HepG2 (cell line): ENCODE data around the gene CES2. TPM values are rescaled to one million over a fixed set of nuclear protein-coding genes. Genes with fewer than 3 reads are reported as not detected.
A peak's percentile ranks its signal among the peaks of the same experiment; 100 is the strongest.

Experiments
- CENPX ChIP-seq: sonication (generic); formaldehyde crosslinking; IDR thresholded peaks from 2 replicates; pipeline ENCODE4 v1.9.0; 2021; ENCODE audit warnings: mild to moderate bottlenecking, missing genetic modification reagents, moderate library complexity
- DMAP1 ChIP-seq: IDR thresholded peaks from 2 replicates; pipeline ENCODE4 v1.6.1; 2016
- DNMT3B ChIP-seq: conservative IDR thresholded peaks from 2 replicates; pipeline ENCODE4 v1.6.1; 2016; ENCODE audit warnings: missing biosample characterization, control low read depth
- JARID2 ChIP-seq: sonication (generic); formaldehyde crosslinking; IDR thresholded peaks from 2 replicates; pipeline ENCODE4 v1.8.1; 2023; ENCODE audit warnings: missing genetic modification reagents, inconsistent platforms; ENCODE audit not compliant: insufficient replicate concordance
- JDP2 ChIP-seq: sonication (generic); formaldehyde crosslinking; IDR thresholded peaks from 2 replicates; pipeline ENCODE4 v1.8.1; 2022; ENCODE audit warnings: missing genetic modification reagents, borderline replicate concordance
- MAFF ChIP-seq: IDR thresholded peaks from 2 replicates; pipeline ENCODE4 v1.6.1; 2011; ENCODE audit warnings: low read depth, low read length, improper control_type of control experiment
- NFATC3 ChIP-seq: sonication (generic); formaldehyde crosslinking; IDR thresholded peaks from 2 replicates; pipeline ENCODE4 v1.5.1; 2020; ENCODE audit warnings: mild to moderate bottlenecking, missing genetic modification reagents
- NFE2L1 ChIP-seq: sonication (generic); formaldehyde crosslinking; IDR thresholded peaks from 2 replicates; pipeline ENCODE4 v1.4.0; 2020; ENCODE audit warnings: missing genetic modification reagents, mild to moderate bottlenecking, borderline replicate concordance
- RAD21 ChIP-seq: fragments of 450-650 bp; formaldehyde crosslinking; IDR thresholded peaks from 2 replicates; pipeline ENCODE4 v1.5.0; 2020; ENCODE audit warnings: mild to moderate bottlenecking
- SAP130 ChIP-seq: IDR thresholded peaks from 2 replicates; pipeline ENCODE4 v1.6.1; 2016; ENCODE audit warnings: low read depth
- SMAD9 ChIP-seq: sonication (generic); formaldehyde crosslinking; IDR thresholded peaks from 2 replicates; pipeline ENCODE4 v1.5.1; 2020; ENCODE audit warnings: mild to moderate bottlenecking, missing genetic modification reagents
- TGIF2 ChIP-seq: IDR thresholded peaks from 2 replicates; pipeline ENCODE4 v1.6.1; 2016; ENCODE audit warnings: control low read depth, missing compliant biosample characterization
- U2AF1 ChIP-seq: fragments of 200-400 bp; formaldehyde crosslinking; optimal IDR thresholded peaks from 2 replicates; pipeline ENCODE3; 2017; ENCODE audit warnings: mild to moderate bottlenecking, low read depth, low read length
- ZNF124 ChIP-seq: sonication (generic); formaldehyde crosslinking; IDR thresholded peaks from 2 replicates; pipeline ENCODE4 v1.4.0; 2020; ENCODE audit warnings: missing genetic modification reagents
- ZNF136 ChIP-seq: sonication (generic); formaldehyde crosslinking; IDR thresholded peaks from 2 replicates; pipeline ENCODE4 v1.8.1; 2022; ENCODE audit warnings: low read depth, mild to moderate bottlenecking, moderate library complexity, missing genetic modification reagents
- ZNF234 ChIP-seq: sonication (generic); formaldehyde crosslinking; conservative IDR thresholded peaks from 2 replicates; pipeline ENCODE4 v1.5.1; 2020; ENCODE audit warnings: mild to moderate bottlenecking, missing genetic modification reagents
- ZNF3 ChIP-seq: IDR thresholded peaks from 2 replicates; pipeline ENCODE4 v1.7.0; 2017; ENCODE audit warnings: inconsistent platforms
- ZNF703 ChIP-seq: sonication (generic); formaldehyde crosslinking; IDR thresholded peaks from 2 replicates; pipeline ENCODE4 v1.5.1; 2020; ENCODE audit warnings: missing genetic modification reagents, mild to moderate bottlenecking, moderate library complexity, borderline replicate concordance
- polyA plus RNA-seq, 8 experiments: library from polyadenylated mRNA; depleted of rRNA in 3 of 8; stranded (reverse) in 7 of 8; unstranded in 1 of 8; fragments of >200 nt; fragmentation: Illumina TruSeq in 4 of 8; extraction: Trizol in 4 of 8; gene quantifications; 2 replicates each; pipeline versions ENCODE4 v1.2.1 to v1.2.3, GENCODE V29; 2011 to 2016; ENCODE audit warnings: low read depth in 4 of 8, missing spikeins in 1 of 8, mixed read lengths in 1 of 8; ENCODE audit not compliant: insufficient read depth in 1 of 8
- total RNA-seq, 5 experiments: library from RNA; depleted of rRNA; stranded (reverse); fragments of >200 nt; fragmentation: Illumina TruSeq; extraction: Trizol; gene quantifications; 2 replicates each; pipeline ENCODE4 v1.2.3, GENCODE V29; 2016; ENCODE audit warnings: low read depth in 1 of 5
- TF ChIP-seq, protein P1 (sequence below): sonication (generic); formaldehyde crosslinking; IDR thresholded peaks from 2 replicates; pipeline ENCODE4 v1.8.1; 2022; ENCODE audit warnings: mild to moderate bottlenecking, missing genetic modification reagents
- TF ChIP-seq, protein P2 (sequence below), 2 experiments: fragments of 450-650 bp in 1 of 2; sonication (generic) in 1 of 2; formaldehyde crosslinking in 1 of 2; IDR thresholded peaks; 2 replicates each; pipeline versions ENCODE4 v1.6.1 to v1.8.0; 2016 to 2022; ENCODE audit warnings: antibody characterized with exemption in 1 of 2, mild to moderate bottlenecking in 1 of 2, missing genetic modification reagents in 1 of 2
- TF ChIP-seq, protein P3 (sequence below): sonication (generic); formaldehyde crosslinking; IDR thresholded peaks from 2 replicates; pipeline ENCODE4 v1.5.0; 2020; ENCODE audit warnings: missing genetic modification reagents

The CES2 gene
- total and polyA plus RNA-seq, 2 of the 13 experiments (the other 11 are each of a cell fraction or from before 2014, with no cell fraction given): 50.6 to 63.8 TPM

DNA sequence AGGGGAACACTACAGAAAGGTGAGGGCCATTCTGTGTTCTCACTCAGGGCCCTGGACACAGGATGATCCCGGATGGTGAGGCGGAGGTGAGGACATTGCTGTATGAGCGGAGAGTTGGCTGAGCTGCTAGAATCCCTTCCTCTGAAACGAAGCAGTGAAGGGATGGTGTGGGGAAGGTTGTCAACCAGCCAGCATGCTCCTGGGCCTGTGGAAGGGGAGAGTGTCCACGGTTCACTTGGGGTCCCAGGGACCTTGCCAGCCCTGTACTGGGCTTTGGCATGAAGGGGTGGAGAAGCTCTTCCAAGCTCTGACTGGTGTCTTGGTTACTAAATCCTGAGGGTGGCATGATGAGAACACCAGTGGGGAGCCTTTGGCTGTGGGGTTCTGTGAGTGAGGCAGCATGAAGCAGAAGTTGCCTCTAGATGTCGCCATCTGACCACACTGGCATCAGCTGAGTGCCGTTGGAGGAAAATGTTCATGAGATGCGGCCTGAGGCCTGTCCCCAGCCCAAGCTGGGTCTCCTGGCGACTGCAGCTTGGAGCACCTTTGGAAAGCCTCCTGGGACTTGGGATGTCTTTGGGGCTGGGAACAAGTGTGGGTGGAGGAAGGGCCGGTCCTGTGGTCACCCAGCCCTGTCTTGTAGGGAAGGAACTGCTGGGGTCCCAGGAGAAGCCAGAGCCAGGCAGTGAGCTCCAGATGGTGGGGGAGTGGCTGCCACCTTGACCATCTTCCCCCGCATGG lies 40.2 kb upstream of the CES2 start (continued):
- TF ChIP-seq, protein P1, sequence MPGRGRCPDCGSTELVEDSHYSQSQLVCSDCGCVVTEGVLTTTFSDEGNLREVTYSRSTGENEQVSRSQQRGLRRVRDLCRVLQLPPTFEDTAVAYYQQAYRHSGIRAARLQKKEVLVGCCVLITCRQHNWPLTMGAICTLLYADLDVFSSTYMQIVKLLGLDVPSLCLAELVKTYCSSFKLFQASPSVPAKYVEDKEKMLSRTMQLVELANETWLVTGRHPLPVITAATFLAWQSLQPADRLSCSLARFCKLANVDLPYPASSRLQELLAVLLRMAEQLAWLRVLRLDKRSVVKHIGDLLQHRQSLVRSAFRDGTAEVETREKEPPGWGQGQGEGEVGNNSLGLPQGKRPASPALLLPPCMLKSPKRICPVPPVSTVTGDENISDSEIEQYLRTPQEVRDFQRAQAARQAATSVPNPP: no peak
- no peak for TF ChIP-seq CENPX (CRISPR knock-in tag)
- no peak for TF ChIP-seq SMAD9
- no peak for TF ChIP-seq NFE2L1 (CRISPR knock-in tag)
- TF ChIP-seq, protein P2, sequence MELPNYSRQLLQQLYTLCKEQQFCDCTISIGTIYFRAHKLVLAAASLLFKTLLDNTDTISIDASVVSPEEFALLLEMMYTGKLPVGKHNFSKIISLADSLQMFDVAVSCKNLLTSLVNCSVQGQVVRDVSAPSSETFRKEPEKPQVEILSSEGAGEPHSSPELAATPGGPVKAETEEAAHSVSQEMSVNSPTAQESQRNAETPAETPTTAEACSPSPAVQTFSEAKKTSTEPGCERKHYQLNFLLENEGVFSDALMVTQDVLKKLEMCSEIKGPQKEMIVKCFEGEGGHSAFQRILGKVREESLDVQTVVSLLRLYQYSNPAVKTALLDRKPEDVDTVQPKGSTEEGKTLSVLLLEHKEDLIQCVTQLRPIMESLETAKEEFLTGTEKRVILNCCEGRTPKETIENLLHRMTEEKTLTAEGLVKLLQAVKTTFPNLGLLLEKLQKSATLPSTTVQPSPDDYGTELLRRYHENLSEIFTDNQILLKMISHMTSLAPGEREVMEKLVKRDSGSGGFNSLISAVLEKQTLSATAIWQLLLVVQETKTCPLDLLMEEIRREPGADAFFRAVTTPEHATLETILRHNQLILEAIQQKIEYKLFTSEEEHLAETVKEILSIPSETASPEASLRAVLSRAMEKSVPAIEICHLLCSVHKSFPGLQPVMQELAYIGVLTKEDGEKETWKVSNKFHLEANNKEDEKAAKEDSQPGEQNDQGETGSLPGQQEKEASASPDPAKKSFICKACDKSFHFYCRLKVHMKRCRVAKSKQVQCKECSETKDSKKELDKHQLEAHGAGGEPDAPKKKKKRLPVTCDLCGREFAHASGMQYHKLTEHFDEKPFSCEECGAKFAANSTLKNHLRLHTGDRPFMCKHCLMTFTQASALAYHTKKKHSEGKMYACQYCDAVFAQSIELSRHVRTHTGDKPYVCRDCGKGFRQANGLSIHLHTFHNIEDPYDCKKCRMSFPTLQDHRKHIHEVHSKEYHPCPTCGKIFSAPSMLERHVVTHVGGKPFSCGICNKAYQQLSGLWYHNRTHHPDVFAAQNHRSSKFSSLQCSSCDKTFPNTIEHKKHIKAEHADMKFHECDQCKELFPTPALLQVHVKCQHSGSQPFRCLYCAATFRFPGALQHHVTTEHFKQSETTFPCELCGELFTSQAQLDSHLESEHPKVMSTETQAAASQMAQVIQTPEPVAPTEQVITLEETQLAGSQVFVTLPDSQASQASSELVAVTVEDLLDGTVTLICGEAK (IDR thresholded peaks at IDR 0.05): no peak
- TF ChIP-seq, protein P2 (CRISPR knock-in tag; IDR thresholded peaks at IDR 0.05): no peak
- TF ChIP-seq ZNF136 (CRISPR knock-in tag): no peak
- TF ChIP-seq MAFF: no peak
- no peak for TF ChIP-seq ZNF3
- TF ChIP-seq ZNF124 (CRISPR knock-in tag): 0 out of 2 replicates have a peak, but pooled peaks have one; percentile 70
- TF ChIP-seq JARID2 (CRISPR knock-in tag): no peak
- TF ChIP-seq ZNF703 (CRISPR knock-in tag): no peak
- TF ChIP-seq DNMT3B (CRISPR knock-in tag): no peak
- TF ChIP-seq SAP130 (CRISPR knock-in tag): peak; percentile 60
- no peak for TF ChIP-seq JDP2
- TF ChIP-seq RAD21: peak; percentile 99
- TF ChIP-seq TGIF2 (CRISPR knock-in tag): 0 out of 2 replicates have a peak, but pooled peaks have one; percentile 53
- no peak for TF ChIP-seq ZNF234 (CRISPR knock-in tag)
- no peak for TF ChIP-seq NFATC3 (CRISPR knock-in tag)
- TF ChIP-seq, protein P3, sequence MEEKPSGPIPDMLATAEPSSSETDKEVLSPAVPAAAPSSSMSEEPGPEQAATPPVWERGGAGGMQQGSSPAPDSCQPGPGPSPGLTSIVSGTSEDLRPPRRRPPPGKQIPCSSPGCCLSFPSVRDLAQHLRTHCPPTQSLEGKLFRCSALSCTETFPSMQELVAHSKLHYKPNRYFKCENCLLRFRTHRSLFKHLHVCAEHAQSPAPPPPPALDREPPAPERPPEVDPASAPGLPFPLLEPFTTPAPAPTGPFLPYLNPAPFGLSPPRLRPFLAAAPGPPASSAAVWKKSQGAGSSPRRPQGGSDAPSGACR: no peak
- no peak for TF ChIP-seq U2AF1
- TF ChIP-seq DMAP1: no peak
